GM18907 (cell line): Measurements from ENCODE around the gene AHSA1.

Source experiments
- ATAC-seq: cut with Tn5 transposase; IDR thresholded peaks from one replicate; pipeline ENCODE4 v1.9.1; 2021; ENCODE audit warnings: mild to moderate bottlenecking, moderate library complexity; ENCODE audit not compliant: unreplicated experiment

The AHSA1 gene

GRCh38 chr14:77507762-77508161, 49.9 kb downstream of the AHSA1 start:
- ATAC-seq, result no peak

DNA sequence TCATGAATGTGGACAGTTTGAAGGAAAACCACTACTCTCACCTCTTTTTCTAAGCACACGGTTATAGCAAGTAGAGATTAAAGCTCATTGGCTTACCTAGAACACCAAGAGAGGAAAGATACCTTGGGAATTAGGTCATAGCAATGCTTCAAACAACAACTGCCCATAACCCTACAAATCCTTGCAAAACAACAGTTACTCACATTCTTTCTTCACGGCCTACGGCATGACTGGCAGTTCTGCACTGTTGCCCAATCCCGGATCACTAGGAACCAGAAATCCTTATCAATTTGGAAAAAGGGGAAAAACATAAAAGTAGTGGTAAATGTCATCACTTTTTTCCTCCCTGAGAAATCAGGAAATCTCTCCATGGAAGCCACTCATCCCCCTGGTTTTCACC, 50.4 kb downstream of the AHSA1 start:
- no peak for ATAC-seq

DNA sequence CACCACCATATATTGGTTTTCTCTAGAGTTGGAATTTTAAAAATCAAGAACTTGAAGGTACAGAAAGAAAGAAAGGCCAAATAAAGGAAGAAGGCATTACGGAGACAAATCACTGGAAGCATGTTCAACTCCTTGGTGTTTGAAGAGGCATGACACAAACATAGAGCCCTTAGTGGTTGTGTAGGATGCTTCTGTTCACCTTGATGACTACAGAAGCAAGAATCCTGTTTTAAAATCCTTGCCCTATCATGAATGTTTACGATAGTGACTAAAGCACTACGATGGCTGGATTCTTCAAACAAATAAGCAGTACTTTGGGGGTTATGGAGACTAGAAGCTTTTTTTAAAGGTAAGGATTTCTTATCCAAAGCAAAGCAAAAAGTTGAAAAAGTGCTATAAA, 51.0 kb downstream of the AHSA1 start:
- ATAC-seq, result no peak

DNA sequence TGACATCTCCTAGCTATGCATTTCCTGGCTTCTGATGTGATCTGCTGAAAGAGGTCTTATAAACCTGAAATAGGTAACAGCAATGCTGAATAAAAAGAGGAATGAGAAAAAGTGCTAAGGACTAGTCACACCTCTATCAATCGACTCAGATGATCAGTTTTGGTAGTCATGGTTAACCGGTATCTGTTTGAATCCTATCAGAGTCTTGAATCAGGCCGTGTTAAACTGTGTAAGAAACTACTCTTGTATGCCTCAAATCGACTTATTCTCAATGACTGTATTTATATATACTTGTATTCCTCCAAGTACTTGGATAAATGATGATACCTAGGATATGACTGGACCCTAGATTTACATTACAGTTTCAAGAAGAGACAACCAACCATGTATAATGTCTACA, 51.5 kb downstream of the AHSA1 start:
- no peak for ATAC-seq

DNA sequence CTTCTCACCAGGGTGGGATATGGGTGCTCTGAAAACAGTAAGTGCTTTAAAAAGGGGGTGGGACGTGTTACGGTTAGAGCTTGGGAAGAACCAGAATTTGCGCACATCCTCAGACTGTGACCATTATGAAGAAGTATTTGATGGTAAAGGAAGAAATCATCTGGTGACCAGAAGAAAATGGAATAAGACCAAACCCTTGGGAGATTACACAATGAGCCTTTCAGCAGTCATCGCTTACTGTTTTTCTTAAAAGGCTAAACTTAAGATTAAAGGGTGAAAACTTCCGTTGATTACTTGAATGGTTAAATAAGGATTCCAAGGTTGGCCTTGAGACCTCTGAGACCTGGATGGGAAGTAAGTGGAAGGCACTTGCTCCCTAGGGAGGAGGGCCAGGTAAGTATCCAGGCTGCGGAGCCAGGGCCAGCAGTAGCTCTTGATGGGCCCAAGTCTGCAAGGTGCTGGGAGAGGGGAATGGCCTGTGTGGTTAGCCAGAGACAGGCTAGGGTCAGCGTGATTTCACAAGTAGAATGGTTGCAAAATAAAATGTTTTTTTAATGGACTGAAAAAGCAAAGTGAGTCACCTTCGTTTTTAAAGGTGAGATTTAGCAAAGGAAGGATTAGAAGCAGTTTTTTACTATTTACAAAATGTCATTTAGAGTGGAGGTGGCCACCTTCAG, 53.7 kb downstream of the AHSA1 start:
- no peak for ATAC-seq

- ATAC-seq, result no peak
These were observed 58.2 kb downstream of the AHSA1 start for GRCh38 chr14:77516126-77516525.
